ENCODE data around the gene IFI27L1.

The IFI27L1 gene

GRCh38 chr14:94111276-94112095, 30.4 kb downstream of the IFI27L1 start:
- no peak overlapping the region for H3K4me3 ChIP-seq (ENCODE audit: low read length)
- DNase-seq (ENCODE audit: low read depth, low spot score), result no peak

DNA sequence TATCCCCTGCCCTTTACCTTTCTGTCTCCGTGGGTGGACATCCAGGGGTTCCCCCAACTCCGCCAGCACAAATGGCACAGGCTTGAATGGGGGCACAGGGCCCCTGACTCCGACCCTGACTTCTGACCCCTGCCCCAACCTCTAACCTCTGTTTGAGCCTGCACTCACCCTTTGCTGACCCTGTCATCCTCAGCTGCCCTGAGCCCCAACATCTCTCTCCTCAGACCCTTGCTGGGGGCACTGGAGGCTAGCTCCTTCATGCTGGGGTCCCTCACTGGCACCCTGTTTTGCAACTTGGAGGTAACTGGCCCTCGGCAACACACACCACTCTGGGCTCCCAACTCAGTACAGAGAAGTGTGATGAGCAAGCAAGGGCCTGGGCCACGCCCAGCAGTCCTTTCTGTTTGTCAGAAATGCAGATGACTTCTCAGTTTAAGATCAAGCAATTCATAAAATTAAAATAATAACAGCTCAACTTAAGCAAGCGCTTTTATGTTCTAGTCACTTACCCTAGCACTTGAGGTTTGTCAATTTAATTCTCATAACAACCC, 31.5 kb downstream of the IFI27L1 start:
- H3K4me3 ChIP-seq (ENCODE audit: low read length), result no peak overlapping the region
- DNase-seq (ENCODE audit: low read depth, low spot score), result no peak

DNA sequence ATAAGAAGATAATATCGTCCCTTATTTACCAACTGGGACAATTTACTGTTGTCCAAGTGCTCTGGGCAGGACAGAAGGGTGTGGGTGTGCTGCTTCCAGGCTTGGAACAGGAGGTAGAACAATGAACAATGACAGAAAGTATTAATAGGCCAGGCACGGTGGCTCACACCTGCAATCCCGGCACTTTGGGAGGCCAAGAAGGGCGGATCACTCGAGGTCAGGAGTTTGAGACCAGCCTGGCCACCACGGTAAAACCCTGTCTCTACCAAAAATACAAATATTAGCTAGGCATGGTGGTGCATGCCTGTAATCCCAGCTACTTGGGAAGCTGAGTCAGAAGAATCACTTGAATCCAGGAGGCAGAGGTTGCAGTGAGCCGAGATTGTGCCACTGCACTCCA, 32.0 kb downstream of the IFI27L1 start:
- DNase-seq (ENCODE audit: low read depth, low spot score), result no peak
- no peak overlapping the region for H3K4me3 ChIP-seq (ENCODE audit: low read length)

DNA sequence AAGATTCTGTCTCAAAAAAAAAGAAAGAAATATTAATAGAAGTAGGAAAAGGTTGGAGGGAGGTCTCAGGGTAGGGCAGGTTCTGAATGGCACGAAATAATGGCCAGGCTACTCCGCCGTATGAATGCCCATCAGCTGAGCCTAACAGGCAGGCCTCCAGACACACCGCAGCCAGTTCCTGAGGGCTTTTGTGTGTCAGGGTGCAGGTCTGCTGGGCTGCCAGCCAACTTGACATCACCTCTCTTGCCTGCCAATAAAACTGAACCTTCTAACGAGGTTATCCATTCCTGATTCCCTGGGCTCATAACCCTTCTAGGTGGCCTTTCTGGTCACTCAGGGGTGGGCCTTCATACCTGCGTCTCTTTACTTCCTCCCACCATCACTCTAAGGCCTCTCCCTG, 32.4 kb downstream of the IFI27L1 start:
- no peak overlapping the region for H3K4me3 ChIP-seq (ENCODE audit: low read length)
- DNase-seq (ENCODE audit: low read depth, low spot score), result no peak

- DNase-seq (ENCODE audit: low read depth, low spot score), result no peak
These were observed 32.9 kb downstream of the IFI27L1 start for GRCh38 chr14:94113908-94114588.

DNA sequence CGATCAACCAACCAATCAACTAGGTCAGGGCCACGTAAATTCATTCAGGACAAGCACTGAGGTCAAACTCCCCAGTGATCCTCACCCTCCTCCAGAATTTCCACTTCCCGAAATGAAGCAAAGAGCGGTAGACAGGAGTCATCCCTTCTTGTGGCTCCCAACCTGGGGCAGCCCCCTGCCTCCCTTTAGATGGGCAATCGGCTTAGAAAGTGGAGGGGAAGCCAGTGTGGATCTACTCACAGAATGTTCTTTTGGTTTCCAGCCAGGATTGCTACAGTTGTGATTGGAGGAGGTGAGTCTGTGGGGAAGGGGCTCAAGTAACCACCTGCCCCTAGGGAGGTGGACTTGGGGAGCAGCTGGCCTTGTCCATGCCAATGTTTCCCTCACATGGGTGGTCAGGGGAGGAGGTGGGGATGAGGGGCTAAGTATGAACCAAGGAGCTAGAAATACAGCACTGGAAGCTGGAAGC, 33.5 kb downstream of the IFI27L1 start:
- no peak for DNase-seq (ENCODE audit: low read depth, low spot score)
- no peak overlapping the region for H3K4me3 ChIP-seq (ENCODE audit: low read length)

More at GRCh38 chr14:94113908-94114588, 32.9 kb downstream of the IFI27L1 start:
- H3K4me3 ChIP-seq (ENCODE audit: low read length), result no peak overlapping the region

DNA sequence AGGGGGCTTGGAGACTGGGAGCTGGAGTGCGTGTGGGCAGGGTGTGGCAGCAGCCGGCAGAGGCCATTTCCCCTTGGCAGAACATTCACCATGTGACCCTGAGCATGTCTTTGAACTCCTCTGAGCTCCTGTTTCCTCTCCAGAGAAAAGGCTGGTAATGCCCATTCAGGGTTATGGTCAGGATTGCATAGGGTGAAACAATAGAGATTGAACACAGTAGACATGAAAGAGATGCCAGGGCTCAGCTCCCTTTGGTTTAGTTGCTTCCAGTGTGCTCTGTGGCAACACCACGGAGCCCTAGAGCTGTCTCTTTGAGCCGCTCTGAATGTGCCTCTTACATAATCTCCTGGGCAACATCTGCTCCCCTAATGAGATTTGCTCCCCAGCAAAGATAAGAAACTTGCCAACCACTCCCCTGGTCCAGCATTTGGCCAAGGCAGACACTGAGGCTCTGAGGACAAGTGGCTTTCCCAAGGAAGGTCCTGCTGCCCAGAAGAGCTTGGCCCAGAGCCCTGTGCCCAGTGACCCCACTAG, 34.0 kb downstream of the IFI27L1 start:
- no peak for DNase-seq (ENCODE audit: low read depth, low spot score)
- H3K4me3 ChIP-seq (ENCODE audit: low read length), result no peak overlapping the region

DNA sequence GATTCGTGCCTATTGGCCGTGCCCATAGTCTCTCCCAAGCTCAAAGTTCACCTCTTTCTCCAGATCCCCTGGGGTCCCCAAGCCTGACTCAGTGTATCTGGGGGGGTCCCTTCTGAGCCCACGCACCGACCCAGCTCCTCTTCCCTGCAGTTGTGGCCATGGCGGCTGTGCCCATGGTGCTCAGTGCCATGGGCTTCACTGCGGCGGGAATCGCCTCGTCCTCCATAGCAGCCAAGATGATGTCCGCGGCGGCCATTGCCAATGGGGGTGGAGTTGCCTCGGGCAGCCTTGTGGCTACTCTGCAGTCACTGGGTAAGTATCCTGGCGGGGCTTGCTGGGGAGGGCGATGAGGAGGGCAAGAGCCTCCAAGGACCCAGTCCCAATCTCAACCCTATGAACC, 34.5 kb downstream of the IFI27L1 start:
- H3K4me3 ChIP-seq (ENCODE audit: low read length), result no peak overlapping the region
- DNase-seq (ENCODE audit: low read depth, low spot score), result no peak

DNA sequence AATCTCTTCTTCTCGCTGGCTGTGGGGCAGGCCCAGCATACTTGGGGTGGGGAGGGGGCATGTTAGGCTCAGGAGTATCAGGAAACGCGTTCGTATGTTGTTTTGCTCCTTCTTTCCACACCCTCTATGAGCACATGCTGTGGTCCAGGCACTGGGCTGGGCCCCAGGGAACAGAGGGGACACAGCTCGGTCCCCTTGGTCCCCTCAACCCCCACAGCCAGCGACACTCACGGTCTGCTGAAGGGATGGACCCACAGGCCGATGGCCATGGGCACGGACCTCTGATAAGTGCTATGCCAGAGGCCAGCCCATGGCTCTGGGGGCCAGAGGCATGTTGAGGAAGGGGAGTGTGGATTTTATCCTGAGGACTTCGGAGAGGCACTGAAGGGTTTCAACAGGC, 35.6 kb downstream of the IFI27L1 start:
- no peak overlapping the region for H3K4me3 ChIP-seq (ENCODE audit: low read length)
- no peak for DNase-seq (ENCODE audit: low read depth, low spot score)

DNA sequence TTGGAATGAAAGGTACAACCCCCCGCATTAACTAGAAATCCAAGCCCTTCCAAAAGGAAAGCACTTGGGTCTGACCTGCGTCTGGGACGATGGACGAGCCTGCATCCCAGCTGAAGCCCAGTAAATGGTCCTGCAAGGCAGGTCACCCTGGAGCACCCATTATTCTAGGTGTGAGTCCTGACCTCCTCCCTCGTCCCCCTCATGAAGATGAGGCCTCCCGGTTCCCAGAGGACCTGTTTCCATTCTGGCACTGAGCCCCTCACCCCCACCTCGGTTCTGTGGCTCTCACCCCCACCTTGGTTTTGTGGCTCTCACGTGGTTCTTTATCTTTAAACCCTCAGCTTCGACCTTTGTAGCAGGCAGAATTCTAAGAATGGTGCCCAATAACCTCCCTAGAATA, 36.7 kb downstream of the IFI27L1 start:
- no peak for DNase-seq (ENCODE audit: low read depth, low spot score)
- no peak overlapping the region for H3K4me3 ChIP-seq (ENCODE audit: low read length)

GRCh38 chr14:94119071-94119470, 38.0 kb downstream of the IFI27L1 start:
- DNase-seq (ENCODE audit: low read depth, low spot score), result no peak
- H3K4me3 ChIP-seq (ENCODE audit: low read length), result no peak overlapping the region

DNA sequence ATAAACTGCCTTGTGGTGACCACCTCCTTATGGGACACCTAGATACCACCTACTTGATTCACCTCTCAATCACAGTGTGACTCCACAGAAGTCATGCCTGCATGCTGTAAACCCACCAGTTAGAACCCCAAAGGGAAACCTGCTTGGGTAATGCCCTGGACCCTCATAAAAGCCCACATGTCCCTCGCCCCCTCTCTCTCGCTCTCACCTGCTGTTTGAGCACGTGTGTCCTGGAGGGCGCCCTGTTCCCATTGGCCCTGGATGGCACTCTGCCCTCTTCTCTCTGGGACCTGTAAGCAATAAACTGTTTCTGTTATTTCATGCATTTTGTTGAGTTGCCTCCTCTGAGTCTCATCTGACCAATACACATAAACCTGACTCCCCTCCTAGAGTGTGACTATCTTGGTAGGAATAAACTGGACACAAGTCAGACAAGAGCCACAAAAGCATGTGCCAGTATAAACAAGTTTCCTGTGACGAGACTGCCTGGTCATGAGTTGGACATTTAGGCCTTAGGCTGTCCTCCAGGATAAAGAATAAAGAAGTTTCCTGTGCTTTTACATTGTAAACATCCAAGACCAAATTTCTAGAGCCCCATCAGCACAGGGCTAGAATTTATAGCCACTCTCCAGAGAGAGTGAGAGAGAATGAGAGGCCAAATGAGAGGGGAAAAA, 39.7 kb downstream of the IFI27L1 start:
- no peak overlapping the region for H3K4me3 ChIP-seq (ENCODE audit: low read length)
- no peak for DNase-seq (ENCODE audit: low read depth, low spot score)

DNA sequence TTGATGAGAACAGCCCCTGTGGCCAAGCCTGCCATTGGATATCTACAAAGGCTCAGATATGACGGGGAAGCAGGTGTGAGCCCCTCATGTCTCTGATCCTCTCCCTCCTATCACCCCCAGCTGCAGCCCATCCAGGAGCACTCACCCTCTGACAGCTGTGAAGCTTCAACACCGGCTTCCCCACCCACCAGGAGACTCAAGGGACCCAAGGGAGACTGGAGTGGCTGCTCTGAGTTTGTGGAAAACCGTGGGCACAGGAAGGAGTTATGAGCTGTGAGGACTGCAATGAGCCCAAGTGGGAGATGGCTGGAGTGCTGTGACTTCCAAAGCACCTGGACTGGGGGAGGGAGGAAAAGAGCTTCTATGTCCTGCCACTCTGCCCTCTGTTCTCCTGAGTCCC, 40.4 kb downstream of the IFI27L1 start:
- DNase-seq (ENCODE audit: low read depth, low spot score), result no peak
- H3K4me3 ChIP-seq (ENCODE audit: low read length), result no peak overlapping the region

DNA sequence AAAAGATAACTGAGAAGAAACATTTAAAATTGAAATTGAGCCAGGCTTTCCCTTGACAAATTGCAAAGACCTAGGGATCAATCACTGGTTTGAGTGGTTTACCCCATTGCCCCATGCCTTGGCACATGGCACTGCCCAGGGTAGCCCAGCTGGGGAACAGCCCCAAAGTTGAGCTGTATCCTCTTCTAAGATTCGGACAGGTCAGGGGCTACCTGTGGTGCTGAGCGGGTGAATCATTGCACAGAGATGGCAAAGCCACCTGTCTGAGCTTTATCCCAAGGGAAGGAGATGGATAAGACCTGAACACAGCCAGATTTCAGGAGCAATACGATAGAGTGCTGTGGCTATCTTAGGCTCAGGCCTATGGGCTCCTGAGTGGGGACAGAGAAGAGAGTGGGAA, 41.3 kb downstream of the IFI27L1 start:
- no peak overlapping the region for H3K4me3 ChIP-seq (ENCODE audit: low read length)
- no peak for DNase-seq (ENCODE audit: low read depth, low spot score)

GRCh38 chr14:94123296-94123695, 42.2 kb downstream of the IFI27L1 start:
- no peak overlapping the region for H3K4me3 ChIP-seq (ENCODE audit: low read length)

GRCh38 chr14:94123868-94124267, 42.8 kb downstream of the IFI27L1 start:
- no peak for DNase-seq (ENCODE audit: low read depth, low spot score)

More at GRCh38 chr14:94123296-94123695, 42.2 kb downstream of the IFI27L1 start:
- no peak for DNase-seq (ENCODE audit: low read depth, low spot score)

DNA sequence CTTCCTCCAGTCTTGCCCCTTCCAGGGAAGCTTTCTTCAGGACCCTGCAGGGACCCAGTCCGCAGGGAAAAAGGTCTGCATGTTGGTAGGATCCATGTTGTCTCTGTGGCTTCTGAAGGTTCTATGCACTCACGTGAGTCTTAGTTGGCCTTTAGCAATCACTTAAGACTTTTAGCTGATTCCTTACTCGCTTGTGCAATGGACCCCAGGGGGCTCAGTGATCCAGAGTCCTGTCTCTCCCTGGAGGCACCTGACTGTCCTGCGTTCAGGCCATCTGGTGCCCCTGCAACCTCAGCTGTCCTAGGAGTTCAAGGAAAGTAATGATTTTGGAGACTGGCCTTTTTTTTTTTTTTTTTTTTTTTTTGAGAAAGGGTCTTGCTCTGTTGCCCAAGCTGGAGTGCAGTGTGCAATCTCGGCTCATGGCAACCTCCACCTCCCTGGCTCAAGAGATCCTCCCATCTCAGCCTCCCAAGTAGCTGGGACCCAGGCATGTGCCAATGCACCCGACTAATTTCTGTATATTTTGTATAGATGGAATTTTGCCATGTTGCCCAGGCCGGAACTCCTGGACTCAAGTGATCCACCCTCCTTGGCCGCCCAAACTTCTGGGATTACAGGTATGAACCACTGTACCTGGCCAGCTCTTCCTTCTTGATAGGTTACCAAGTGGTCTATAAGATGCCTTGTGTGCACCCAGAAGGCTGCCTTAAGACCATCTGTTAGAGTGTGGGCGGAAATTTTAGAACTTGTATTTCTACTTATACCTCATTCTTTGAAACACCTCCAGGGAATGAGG, 43.7 kb downstream of the IFI27L1 start:
- no peak for DNase-seq (ENCODE audit: low read depth, low spot score)
- H3K4me3 ChIP-seq (ENCODE audit: low read length), result no peak overlapping the region

More at GRCh38 chr14:94123868-94124267, 42.8 kb downstream of the IFI27L1 start:
- H3K4me3 ChIP-seq (ENCODE audit: low read length), result no peak overlapping the region

DNA sequence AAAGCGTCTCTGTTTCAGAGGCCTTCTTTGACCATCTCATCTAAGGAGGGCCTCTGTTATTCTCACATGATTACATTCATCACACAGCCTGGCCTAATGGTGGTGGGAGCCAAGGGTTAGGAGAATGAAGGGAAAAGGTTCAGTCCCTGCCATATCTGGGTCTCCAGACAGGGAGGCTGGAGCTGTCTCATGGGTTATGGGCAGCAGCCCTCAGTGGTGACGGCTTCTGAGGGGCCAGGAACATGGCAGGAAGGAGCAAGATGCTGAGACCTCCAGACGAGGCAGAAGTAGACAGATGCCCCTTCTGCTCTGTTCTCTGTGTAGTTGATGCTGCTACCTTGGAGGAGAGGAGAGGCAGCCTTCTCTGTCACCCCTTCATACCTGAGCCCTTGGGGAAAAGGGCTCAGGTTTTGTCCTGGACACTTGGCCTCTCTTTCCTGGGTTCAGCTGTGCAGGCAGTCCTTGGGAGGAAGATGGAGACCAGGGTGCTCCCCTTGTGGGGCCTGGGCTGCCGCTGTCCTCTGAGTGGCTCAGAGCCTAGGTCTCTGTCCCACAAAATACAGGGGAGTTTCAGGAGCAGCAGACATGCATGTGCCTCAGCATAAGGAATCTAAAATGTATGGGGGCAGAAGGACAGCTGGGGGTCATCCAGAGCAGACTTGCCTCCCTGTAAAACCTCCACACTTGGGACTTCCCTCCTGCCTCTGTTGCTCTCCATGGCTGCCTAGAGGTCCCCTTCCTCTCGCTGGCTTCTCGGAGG, 44.7 kb downstream of the IFI27L1 start:
- DNase-seq (ENCODE audit: low read depth, low spot score), result no peak
- no peak overlapping the region for H3K4me3 ChIP-seq (ENCODE audit: low read length)

Data from Jurkat, Clone E6-1 (cell line).